ENCODE data around the gene ABO.
A peak's percentile ranks its signal among the peaks of the same experiment; 100 is the strongest.
"Not testable (repeated sequence)": the region's sequence is repeated elsewhere in the genome, so short reads cannot be mapped to it uniquely, and the experiment has no call there.

The ABO gene

GRCh38 chr9:133246991-133247390, 28.0 kb downstream of the ABO start:
- no peak for DNase-seq (ENCODE audit: low read depth in 1 of 2, low spot score in 1 of 2)

GRCh38 chr9:133246562-133246961, 28.4 kb downstream of the ABO start:
- DNase-seq (ENCODE audit: low read depth in 1 of 2, low spot score in 1 of 2): no peak

DNA sequence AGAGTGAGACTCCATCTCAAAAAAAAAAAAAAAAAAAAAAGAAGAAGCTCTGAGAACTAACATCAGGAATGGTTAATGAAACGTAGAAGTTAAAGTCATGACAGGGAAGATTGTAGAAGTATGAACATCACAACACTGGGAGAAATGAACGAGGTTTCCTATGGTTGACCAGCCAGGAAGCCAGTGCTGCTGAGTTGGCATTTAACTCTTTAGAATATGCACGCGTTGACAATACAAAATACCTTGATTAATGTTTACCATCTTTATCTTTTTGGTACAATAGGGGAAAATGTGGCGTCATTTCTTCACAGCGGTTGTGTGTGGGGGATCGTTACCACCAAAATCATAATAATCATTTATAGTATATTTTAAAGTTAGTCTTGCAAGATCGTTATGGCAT, 32.0 kb downstream of the ABO start:
- no peak for DNase-seq (ENCODE audit: low read depth in 1 of 2, low spot score in 1 of 2)

GRCh38 chr9:133242241-133242640, 32.8 kb downstream of the ABO start:
- no peak for DNase-seq (ENCODE audit: low read depth in 1 of 2, low spot score in 1 of 2)

GRCh38 chr9:133239533-133240090, 35.4 kb downstream of the ABO start:
- DNase-seq (ENCODE audit: low read depth in 1 of 2, low spot score in 1 of 2): no peak

GRCh38 chr9:133238851-133239532, 36.0 kb downstream of the ABO start:
- peak; percentile 38 to 51 for DNase-seq (ENCODE audit: low read depth in 1 of 2, low spot score in 1 of 2)

DNA sequence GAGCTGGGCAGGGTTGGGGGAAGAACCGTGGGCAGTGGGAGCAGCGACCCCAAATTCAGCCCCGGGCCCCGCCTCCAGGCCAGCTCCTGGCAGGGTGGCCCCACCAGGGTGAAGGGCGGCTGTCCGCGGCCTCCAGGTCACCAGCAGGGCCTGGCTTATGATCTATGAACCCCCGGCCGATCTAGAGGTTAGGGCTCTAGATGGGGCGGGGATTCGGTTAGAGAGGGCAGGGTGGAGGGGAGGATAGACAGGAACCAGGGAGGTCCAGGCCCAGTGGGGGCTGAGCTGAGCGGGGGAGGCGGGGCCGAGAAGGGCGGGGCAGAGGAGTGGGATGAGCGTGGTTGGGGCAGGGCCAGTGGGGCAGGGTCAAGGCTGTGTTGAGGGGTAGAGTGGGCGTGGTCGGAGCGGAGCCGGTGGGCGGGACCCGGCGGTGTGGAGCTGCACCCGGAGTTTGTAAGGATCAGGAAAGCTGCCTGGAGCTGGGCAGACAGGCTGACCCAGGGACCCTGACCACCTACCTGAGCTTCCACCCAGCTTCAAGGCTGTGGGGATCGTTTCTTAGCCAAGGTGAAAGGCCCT, 36.6 kb downstream of the ABO start:
- DNase-seq (ENCODE audit: low read depth in 1 of 2, low spot score in 1 of 2): peak in 1 of 2 donors; percentile 5

DNA sequence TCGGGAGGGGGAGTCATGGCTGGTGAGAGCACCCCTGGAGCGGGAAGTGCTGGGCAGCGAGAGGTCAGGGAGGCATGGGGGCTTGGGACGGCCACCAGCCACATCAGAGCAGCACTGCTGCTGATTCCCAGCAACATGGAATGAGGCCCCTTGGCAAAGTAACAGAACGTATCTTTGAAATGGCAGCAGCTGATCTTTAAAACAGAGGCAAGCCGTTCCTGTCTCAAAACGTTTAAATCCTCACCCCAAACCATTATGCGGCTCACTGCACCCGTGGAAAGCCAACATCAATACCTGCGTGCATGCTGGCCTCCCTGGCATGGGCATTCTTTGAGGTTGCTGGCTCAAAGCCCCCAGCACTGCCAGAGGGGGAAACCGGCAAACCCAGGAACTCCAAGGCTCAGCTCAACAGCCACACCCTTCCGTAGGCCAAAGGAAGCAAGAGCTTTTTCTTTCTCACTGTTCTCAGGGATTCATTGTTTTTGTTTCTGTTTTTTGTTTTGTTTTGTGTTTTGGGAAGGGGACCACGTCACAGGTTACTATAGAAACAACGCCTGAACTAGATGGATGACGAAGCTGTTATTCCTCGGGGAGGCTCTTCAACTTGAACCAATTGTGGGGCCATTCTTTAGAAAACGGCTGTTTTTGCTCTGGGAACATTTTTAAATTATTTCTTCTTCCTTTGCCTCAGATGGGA, 37.8 kb downstream of the ABO start:
- no peak for DNase-seq (ENCODE audit: low read depth in 1 of 2, low spot score in 1 of 2)

- DNase-seq (ENCODE audit: low read depth in 1 of 2, low spot score in 1 of 2): not testable (repeated sequence)
Measured at GRCh38 chr9:133236291-133237034, 38.5 kb downstream of the ABO start.

- DNase-seq (ENCODE audit: low read depth in 1 of 2, low spot score in 1 of 2): no peak
Measured at GRCh38 chr9:133235549-133236222, 39.3 kb downstream of the ABO start.

DNA sequence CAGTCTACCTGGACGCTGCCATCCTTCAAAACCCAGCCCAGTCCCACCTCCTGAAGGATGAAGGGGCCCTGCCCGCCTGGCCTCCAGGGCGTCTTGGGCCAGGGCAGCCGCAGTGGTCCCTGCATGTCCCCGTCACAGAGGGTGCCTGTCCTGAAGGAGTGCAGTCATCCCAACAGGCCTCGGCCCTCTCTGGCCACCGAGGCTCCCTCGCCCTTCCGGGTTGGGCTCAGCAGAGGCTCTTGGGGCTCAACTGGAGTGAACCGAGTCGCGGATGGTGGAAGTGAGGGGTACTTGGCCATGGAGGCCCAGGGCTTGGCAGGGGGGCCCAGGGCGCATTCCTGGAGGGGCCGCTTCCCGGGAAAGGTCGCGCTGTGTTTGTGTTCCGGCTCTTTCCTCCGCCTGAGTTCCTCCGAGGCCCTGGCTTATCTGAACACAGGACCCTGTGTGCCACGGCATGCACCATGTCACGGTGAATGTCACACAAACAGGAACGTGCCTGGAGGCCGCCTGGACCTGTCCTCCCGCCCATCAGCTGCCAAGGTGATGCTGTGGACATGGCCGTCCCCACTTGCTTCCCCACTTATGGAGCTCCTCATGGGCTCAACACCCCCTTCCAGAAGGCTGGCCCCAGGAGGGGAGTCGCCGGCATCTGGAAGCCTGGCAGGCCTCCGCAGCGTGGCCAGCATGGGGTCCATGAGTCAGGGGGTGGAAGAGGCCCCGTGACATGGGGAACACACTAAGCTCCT, 40.3 kb downstream of the ABO start:
- no peak for DNase-seq (ENCODE audit: low read depth in 1 of 2, low spot score in 1 of 2)

GRCh38 chr9:133233681-133234432, 41.1 kb downstream of the ABO start:
- DNase-seq (ENCODE audit: low read depth in 1 of 2, low spot score in 1 of 2): no peak

GRCh38 chr9:133231934-133232568, 43.0 kb downstream of the ABO start:
- DNase-seq (ENCODE audit: low read depth in 1 of 2, low spot score in 1 of 2): not testable (repeated sequence)

DNA sequence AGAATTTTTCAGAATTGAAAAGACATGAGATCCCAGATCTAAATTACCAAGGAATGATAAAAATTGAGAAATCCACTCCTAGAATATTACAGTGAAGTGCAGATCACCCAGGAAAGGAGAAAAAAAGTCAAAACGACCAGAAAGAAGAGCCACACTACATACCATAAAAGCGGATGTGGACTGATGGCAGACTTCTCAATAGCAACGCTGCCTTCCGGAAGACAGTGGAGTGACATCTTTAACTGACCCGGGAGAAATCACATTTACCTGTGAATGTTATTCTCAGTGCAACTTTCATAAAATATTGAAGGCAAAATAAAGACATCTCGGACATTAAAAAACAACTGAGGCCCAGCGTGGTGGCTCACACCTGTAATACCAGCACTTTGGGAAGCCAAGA, 44.5 kb downstream of the ABO start:
- not testable (repeated sequence) for DNase-seq (ENCODE audit: low read depth in 1 of 2, low spot score in 1 of 2)

- no peak for DNase-seq (ENCODE audit: low read depth in 1 of 2, low spot score in 1 of 2)
Measured at GRCh38 chr9:133230093-133230492, 44.9 kb downstream of the ABO start.

GRCh38 chr9:133228474-133229193, 46.4 kb downstream of the ABO start:
- DNase-seq (ENCODE audit: low read depth in 1 of 2, low spot score in 1 of 2): not testable (repeated sequence)

- DNase-seq (ENCODE audit: low read depth in 1 of 2, low spot score in 1 of 2): not testable (repeated sequence)
Measured at GRCh38 chr9:133227996-133228395, 47.0 kb downstream of the ABO start.

GRCh38 chr9:133227242-133227860, 47.6 kb downstream of the ABO start:
- DNase-seq (ENCODE audit: low read depth in 1 of 2, low spot score in 1 of 2): no peak
